Aorta (tissue), 5 donors: ENCODE results near the gene TMEM266. TPM values are rescaled to one million over a fixed set of nuclear protein-coding genes. Genes with fewer than 3 reads are reported as not detected.
A peak's percentile ranks its signal among the peaks of the same experiment; 100 is the strongest.

Experiments used
- ATAC-seq: fragments of 200-7000 bp; cut with Tn5 transposase; one replicate; pipeline ENCODE4 v1.9.1; 2022; ENCODE audit warnings: moderate library complexity; ENCODE audit not compliant: low FRiP score
- DNase-seq, 2 donors: peaks; one replicate each; pipeline ENCODE4 v3.0.0-alpha.2; 2020
- H3K27ac ChIP-seq, 2 donors: one replicate each; pipeline ENCODE4 v1.5.1; 2013; ENCODE audit warnings: low read length in 2 of 2, mild to moderate bottlenecking in 2 of 2, moderate library complexity in 2 of 2, control low read depth in 1 of 2, inconsistent platforms in 1 of 2, low read depth in 1 of 2
- H3K27me3 ChIP-seq, 2 donors: one replicate each; pipeline ENCODE4 v1.6.1; 2013; ENCODE audit warnings: control low read depth in 1 of 2, low read length in 1 of 2, mild to moderate bottlenecking in 1 of 2, moderate library complexity in 1 of 2; ENCODE audit not compliant: insufficient read depth in 2 of 2, control insufficient read depth in 1 of 2
- H3K36me3 ChIP-seq, 2 donors: one replicate each; pipeline ENCODE4 v1.6.1; 2013; ENCODE audit warnings: control low read depth in 1 of 2, low read length in 1 of 2, mild to moderate bottlenecking in 1 of 2; ENCODE audit not compliant: insufficient read depth in 2 of 2, control insufficient read depth in 1 of 2
- H3K4me1 ChIP-seq, 2 donors: one replicate each; pipeline ENCODE4 v1.6.1; 2013; ENCODE audit warnings: low read length in 2 of 2, control low read depth in 1 of 2, mild to moderate bottlenecking in 1 of 2, moderate library complexity in 1 of 2; ENCODE audit not compliant: insufficient read depth in 2 of 2, control insufficient read depth in 1 of 2
- H3K4me3 ChIP-seq, 2 donors: one replicate each; pipeline ENCODE4 v1.5.1; 2013; ENCODE audit warnings: low read length in 2 of 2, control low read depth in 1 of 2, mild to moderate bottlenecking in 1 of 2
- H3K9me3 ChIP-seq: one replicate; pipeline ENCODE4 v1.6.1; 2013; ENCODE audit warnings: mild to moderate bottlenecking, low read length; ENCODE audit not compliant: control insufficient read depth
- WGBS, 2 donors: extraction: QIAGEN DNeasy Blood & Tissue Kit; methylation state at CpG; one replicate each; pipeline ENCODE4 v1.1.7; 2013; 5-methylcytosine and 5-hydroxymethylcytosine counted together
- intact Hi-C, 2 donors: fragments of 100-400 bp; cut with DNase I; formaldehyde crosslinking; loops; one replicate each; pipeline versions ENCODE4 v1.14.2 to v1.15.0; 2022
- polyA plus RNA-seq, 2 donors: library from polyadenylated mRNA; stranded (reverse); fragments of 200-250 nt; gene quantifications; one replicate each; pipeline ENCODE4 v1.2.3, GENCODE V29; 2013
- total RNA-seq, 2 donors: library from RNA; stranded (reverse); fragmentation: NEBNext Ultra II Directional; extraction: Animal tissue kit (Norgen Biotek cat#: 25700); gene quantifications; one replicate each; pipeline ENCODE4 v1.2.1, GENCODE V29; 2021
- donor health status: healthy with polysubstance abuse.
- donor health status: Bipolar disorder and iron deficiency.
- donor health status: DM: no; HTN: no; CAD: no.
- donor health status: DM: no; HTN: no; CAD: no.
- donor health status: DM: yes; HTN: yes; CAD: no.

Gene TMEM266
- total and polyA plus RNA-seq, 4 donors, result 0.26 TPM; not detected in 3

DNA sequence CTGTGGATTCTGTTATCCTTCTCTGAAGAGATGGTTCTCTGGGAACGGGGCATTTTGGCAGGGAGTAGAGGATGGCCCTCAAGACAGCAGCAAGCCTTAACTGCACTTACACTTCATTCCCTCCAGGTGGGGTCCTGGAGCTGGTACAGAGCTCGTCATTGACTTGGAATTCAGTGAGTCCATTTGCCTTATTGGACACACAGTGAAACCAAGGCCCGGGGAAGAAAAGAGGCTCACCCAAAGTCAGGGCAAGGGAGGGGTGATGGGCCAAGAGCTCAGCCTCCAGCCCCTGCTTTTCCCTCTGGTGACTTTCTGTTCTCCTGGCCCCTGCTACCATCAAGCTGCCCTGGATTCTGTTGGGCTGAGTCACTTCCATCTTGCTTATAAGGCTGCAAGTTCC is 125.9 kb downstream of the TMEM266 start:
- DNase-seq (no peak), ATAC-seq (no peak)
- 51% methylated on average over 3 of the region's 3 CpGs for WGBS, 2 donors
- no peaks in the 10 kb centered on the region for H3K27me3 ChIP-seq
- no peak overlapping the region for H3K27ac ChIP-seq
- H3K4me3 ChIP-seq, result no peak overlapping the region
- H3K9me3 ChIP-seq, result no peaks in the 10 kb centered on the region
- intact Hi-C loops, result no loop called here
- H3K36me3 ChIP-seq, result no peaks in the 10 kb centered on the region
- H3K4me1 ChIP-seq, result no peaks in the 10 kb centered on the region

GRCh38 chr15:76187163-76187562 is 127.4 kb downstream of the TMEM266 start:
- Histone ChIP-seq H3K27me3 (no peaks in the 10 kb centered on the region), H3K36me3 (no peaks in the 10 kb centered on the region), H3K27ac (no peak overlapping the region), H3K9me3 (no peaks in the 10 kb centered on the region), H3K4me3 (no peak overlapping the region), H3K4me1 (no peaks in the 10 kb centered on the region)
- ATAC-seq, result no peak
- intact Hi-C loops, result no loop called here
- 77% methylated on average over 4 of the region's 4 CpGs for WGBS, 2 donors
- DNase-seq, result no peak

GRCh38 chr15:76189106-76189505 is 129.3 kb downstream of the TMEM266 start:
- WGBS, 2 donors, result 76 to 85% methylated on average over 2 of the region's 2 CpGs
- Histone ChIP-seq H3K36me3 (no peaks in the 10 kb centered on the region), H3K9me3 (no peaks in the 10 kb centered on the region), H3K27ac (no peak overlapping the region), H3K4me3 (no peak overlapping the region), H3K4me1 (no peaks in the 10 kb centered on the region), H3K27me3 (no peaks in the 10 kb centered on the region)
- intact Hi-C loops, result no loop called here
- no peak for ATAC-seq
- no peak for DNase-seq

DNA sequence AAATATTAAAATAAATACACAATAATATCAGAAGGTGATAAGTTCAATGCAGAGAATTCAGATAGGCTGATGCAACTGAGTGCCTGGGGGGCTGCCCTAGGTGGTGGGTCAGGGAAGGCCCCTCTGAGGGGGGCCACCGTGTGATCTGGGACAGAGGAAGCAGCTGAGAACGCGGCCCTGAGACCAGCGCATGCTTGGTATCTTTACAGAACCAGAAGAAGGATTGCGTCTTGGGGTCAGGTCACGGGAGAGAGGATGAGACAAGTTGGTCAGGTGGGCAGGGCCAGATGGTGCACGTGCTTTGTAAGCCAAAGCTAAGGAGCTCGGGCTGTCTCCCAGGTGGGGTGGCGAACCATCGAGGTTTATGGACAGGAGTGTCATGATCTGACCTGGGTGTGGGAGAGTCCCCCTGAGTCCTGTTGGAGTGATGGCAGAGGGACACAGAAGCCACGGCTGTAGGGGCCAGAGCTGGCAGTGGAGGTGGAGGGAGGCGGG is 130.3 kb downstream of the TMEM266 start:
- 53 to 56% methylated on average over 12 of the region's 12 CpGs for WGBS, 2 donors
- Histone ChIP-seq H3K9me3 (no peaks in the 10 kb centered on the region), H3K27ac (no peak overlapping the region), H3K27me3 (no peaks in the 10 kb centered on the region), H3K4me3 (no peak overlapping the region), H3K4me1 (no peaks in the 10 kb centered on the region), H3K36me3 (no peaks in the 10 kb centered on the region)
- no peak for ATAC-seq
- intact Hi-C loops, result loop anchor here (2.0 to 10.0 kb wide), 4 partner anchors 95 to 877 kb away; no protein-coding TSS in a partner anchor
- no peak for DNase-seq

DNA sequence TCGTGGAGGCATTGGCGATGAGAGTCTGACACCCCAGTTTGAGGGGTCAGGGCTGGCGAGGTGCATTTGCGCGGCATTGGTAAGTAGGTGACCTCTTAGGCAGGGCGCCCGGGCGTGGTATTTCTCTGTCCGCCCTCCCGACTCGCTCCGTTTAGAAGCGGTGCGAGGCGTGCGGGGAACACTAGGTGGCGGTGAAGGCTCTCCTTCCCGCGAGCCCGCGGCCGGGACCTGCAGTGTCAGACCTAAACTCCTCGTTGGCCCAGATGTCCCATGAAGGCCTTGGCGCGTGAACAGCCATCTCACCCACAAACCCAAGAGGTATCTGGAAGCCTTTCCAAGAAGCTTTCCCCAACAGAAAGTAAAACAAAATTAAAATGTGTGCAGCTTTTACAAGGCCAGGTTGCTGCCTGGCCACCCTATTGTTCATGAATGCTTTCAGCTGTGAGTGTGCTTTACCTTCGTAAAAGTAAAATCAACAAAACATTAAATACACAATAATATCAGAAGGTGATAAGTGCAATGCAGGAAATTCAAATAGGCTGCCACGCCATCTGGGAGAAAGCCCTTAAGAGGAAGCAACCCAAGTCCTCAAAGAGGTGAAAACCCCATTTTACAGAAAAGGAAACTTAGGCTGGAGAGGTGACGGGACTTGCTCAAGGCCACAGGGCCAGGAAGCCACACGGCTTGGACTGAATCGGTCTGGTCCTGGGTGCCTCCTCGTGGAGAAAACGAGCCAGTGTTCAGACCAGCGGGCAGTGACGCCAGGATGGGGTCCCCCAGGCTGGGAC is 131.2 kb downstream of the TMEM266 start:
- Histone ChIP-seq H3K27me3 (no peaks in the 10 kb centered on the region), H3K9me3 (no peaks in the 10 kb centered on the region), H3K27ac (no peak overlapping the region), H3K4me1 (no peaks in the 10 kb centered on the region), H3K4me3 (no peak overlapping the region), H3K36me3 (no peaks in the 10 kb centered on the region)
- DNase-seq (peak; percentile 83 to 94), ATAC-seq (peak; percentile 84)
- intact Hi-C loops, result loop anchor here (2.0 to 10.0 kb wide), 4 partner anchors 94 to 876 kb away; no protein-coding TSS in a partner anchor
- WGBS, 2 donors, result 20 to 23% methylated on average over 28 to 34 of the region's 34 CpGs

DNA sequence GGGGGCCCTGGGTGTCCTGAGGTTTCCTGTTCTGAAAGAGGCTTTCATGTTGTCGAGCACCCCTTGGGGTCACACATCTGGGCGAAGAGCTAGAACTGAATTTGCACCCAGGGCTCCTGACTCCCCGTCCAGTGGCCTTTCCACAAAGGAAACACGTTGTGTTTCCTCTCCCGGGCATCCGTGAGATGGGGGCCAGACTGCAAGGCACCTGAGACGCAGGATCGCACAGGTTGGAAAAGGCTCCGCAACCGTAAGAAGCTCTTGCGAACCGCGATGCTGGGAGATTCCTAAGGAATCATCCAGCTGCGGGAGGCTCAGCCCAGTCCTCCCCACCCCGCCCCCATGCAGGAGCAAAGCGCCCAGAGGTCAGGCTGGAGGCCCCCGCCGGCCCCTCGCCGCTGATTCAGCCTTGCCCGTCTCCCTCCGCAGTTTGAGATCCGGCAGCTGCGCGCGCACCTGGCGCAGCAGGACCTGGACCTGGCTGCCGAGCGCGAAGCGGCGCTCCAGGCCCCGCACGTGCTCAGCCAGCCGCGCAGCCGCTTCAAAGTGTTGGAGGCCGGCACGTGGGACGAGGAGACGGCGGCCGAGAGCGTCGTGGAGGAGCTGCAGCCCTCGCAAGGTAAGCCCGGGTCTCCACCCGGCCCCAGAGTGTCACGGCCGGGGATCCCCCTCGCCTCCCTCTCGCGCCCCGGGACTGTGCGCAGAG is 131.9 kb downstream of the TMEM266 start:
- 41 to 45% methylated on average over 55 of the region's 55 CpGs for WGBS, 2 donors
- Histone ChIP-seq H3K36me3 (no peaks in the 10 kb centered on the region), H3K27me3 (no peaks in the 10 kb centered on the region), H3K9me3 (no peaks in the 10 kb centered on the region), H3K4me1 (no peaks in the 10 kb centered on the region), H3K27ac (no peak overlapping the region), H3K4me3 (no peak overlapping the region)
- intact Hi-C loops, result loop anchor here (2.0 to 10.0 kb wide), 4 partner anchors 93 to 876 kb away; no protein-coding TSS in a partner anchor
- ATAC-seq (no peak), DNase-seq (no peak)

- DNase-seq (no peak), ATAC-seq (no peak)
- no peaks in the 10 kb centered on the region for H3K36me3 ChIP-seq
- intact Hi-C loops, result loop anchor here (5.0 to 10.0 kb wide), 3 partner anchors 92 to 875 kb away; no protein-coding TSS in a partner anchor
- no peak overlapping the region for H3K27ac ChIP-seq
- no peaks in the 10 kb centered on the region for H3K4me1 ChIP-seq
- H3K4me3 ChIP-seq, result no peak overlapping the region
- H3K27me3 ChIP-seq, result no peaks in the 10 kb centered on the region
- 86 to 90% methylated on average over 8 of the region's 8 CpGs for WGBS, 2 donors
- no peaks in the 10 kb centered on the region for H3K9me3 ChIP-seq
Observed at GRCh38 chr15:76192715-76193114, 132.9 kb downstream of the TMEM266 start.

GRCh38 chr15:76193934-76194333 is 134.1 kb downstream of the TMEM266 start:
- H3K4me1 ChIP-seq, result no peaks in the 10 kb centered on the region
- ATAC-seq (no peak), DNase-seq (no peak)
- no peaks in the 10 kb centered on the region for H3K36me3 ChIP-seq
- H3K27me3 ChIP-seq, result no peaks in the 10 kb centered on the region
- no peaks in the 10 kb centered on the region for H3K9me3 ChIP-seq
- H3K4me3 ChIP-seq, result no peak overlapping the region
- intact Hi-C loops, result loop anchor here (5.0 to 10.0 kb wide), 3 partner anchors 91 to 873 kb away; no protein-coding TSS in a partner anchor
- no peak overlapping the region for H3K27ac ChIP-seq
- WGBS, 2 donors, result 61 to 62% methylated on average over 8 of the region's 8 CpGs
